GM18511 (cell line): ENCODE results near the gene AKAP13.

Source experiments
- ATAC-seq: cut with Tn5 transposase; IDR thresholded peaks from one replicate; pipeline ENCODE4 v1.9.1; 2021; ENCODE audit warnings: mild to moderate bottlenecking, moderate library complexity; ENCODE audit not compliant: unreplicated experiment

AKAP13 gene

DNA sequence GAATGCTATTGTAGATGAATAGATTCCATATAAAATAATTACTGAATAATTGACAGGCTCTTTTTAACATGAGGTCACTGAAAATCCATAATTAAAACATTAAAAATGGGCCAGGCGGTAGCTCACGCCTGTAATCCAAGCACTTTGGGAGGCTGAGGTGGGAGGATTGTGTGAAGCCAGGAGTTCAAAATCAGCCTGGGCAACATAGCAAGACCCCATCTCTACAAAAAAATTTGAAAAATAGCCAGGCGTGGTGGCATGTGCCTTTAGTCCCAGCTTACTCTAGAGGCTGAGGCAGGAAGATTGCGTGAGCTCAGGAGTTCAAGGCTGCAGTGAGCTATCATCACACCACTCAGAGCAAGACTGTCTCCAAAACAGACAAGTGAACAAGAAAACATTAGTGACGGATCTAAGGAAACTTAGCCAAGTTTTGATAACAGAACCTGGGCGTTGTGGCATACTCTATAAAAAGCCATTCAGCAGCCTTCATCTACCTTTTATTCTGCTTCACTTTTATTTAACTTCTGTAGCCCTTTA lies 303.8 kb downstream of the AKAP13 start:
- no peak for ATAC-seq

GRCh38 chr15:85685356-85685755 lies 305.0 kb downstream of the AKAP13 start:
- ATAC-seq, result no peak

DNA sequence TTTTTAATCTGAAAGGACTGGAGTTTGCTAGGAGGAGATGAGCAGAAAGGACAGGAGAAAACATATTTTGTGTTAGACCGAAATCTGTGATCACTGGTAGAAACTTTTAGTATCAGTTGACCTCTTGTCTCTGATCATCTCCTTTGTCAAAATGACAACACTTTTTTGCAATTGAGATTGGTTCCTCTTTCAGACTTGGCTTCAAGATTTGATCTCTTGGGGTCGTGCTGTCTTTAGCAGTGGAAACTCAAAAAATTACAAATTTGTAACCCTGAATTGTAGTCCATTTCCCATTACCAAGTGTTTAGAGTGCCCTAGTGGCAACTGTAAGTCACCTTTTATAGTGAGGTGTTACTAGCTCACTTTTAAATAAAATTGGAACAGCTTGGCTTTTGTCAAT lies 306.9 kb downstream of the AKAP13 start:
- ATAC-seq, result no peak

- ATAC-seq, result no peak
Measured at GRCh38 chr15:85688711-85689110, 308.3 kb downstream of the AKAP13 start.

GRCh38 chr15:85689729-85690128 lies 309.3 kb downstream of the AKAP13 start:
- peak; percentile 37 for ATAC-seq

DNA sequence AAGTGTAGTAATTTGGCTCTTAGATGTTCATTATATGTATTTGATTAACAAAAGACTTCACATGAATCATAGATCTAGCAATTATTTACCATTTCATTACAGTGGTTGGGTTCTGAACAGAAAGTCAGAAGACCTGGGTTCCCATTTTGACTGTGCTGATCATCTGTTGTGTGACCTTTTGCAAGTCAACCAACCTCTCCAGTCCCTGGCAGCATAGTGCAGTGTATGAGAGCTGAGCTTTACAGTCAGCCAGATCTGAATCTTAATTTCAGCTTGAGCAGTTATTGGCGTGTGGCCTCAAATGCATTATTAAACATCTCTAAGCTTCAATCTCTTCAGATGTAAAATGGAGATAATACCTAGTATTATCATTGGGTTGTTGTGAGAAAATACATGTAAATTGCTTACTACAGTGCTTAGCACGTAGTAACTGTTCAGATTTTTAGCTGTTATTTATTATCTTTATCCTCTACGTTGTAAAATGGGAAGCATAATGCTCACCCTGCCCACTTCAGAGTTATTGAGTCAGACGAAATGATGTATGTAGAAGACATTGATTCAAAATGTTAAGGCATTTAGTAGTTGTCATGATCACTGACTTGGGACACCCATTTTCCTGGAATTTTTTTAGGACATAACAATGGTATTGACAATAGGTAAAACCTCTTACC lies 310.3 kb downstream of the AKAP13 start:
- peak; percentile 48 for ATAC-seq

DNA sequence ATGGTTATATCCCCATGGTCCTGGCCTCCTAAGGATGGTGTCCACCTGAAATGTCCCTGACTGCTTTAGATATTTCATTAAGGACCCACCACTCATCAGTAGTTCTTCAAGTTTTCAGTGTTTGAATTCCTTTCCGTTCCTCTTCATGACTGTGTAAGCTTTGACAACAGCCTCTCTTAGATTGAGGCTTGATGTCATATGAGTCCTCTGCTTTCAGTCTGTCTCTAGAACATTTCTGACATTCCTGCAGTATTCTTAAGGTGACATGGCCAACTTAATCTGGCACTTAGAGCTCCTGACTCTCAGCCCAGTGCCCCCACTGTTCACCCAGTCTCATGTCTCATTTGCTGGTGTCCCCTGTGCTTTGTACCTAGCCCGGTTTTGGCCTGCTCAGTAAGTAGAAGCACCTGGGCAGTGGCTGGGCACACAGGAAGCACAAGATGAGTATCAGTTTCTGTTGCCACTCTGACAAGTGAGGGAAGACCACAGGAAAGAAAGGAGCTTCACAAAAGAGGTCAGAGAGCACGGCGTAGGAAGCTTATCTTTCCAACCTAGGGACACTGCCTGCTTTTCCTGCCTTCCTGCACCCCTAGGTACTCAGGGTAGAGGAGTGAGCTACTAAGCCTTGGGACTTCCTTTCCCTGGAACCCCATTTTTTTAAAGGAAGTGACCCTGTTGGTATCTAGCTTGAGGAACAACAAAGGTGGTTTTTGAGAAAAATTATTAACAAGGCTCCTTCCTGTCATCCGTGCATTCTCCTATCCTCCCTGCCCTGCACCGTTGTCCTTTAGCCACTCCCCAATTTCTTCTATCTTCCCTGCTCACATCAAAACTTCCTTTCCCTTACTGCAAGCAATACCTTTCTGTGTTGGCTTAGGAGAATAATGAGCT lies 311.2 kb downstream of the AKAP13 start:
- ATAC-seq, result peak; percentile 57

DNA sequence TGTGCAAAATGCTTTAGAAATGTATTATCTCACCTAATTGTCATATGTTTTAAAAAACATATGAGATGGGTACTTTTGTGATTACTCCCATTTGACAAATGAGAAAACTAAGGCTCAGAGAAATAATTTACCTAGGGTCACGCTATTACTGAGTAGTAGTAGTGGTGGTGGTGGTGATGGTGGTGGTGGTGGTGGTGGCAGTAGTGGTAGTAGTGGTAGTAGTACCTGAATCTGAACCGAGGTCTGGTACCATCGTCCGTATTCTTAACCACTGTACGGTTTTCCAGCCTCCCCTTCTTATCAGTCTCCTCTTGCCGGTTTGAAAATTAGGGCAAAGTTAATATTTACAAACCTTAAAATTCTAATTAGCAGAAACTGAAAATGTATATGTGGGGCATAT lies 311.9 kb downstream of the AKAP13 start:
- ATAC-seq, result no peak

DNA sequence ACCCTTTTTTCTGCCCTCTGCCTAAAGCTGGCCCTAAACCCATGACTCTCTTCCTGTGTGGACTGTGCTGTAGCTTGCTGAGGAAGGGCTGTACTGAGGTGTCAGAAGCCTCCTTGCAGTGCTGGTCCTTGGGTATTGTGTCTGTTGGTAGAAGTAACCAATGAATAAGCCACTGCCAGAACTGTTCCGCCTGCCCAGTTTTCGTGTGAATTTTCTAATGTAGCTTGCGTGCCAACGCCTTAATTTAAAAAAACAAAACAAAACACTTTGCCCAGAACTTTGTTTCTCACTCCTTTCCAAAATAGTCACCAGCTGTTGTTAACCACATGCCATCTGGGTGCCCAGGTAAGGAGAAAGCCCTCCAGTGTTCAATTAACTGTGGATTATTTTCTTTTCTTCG lies 312.5 kb downstream of the AKAP13 start:
- peak; percentile 63 for ATAC-seq

DNA sequence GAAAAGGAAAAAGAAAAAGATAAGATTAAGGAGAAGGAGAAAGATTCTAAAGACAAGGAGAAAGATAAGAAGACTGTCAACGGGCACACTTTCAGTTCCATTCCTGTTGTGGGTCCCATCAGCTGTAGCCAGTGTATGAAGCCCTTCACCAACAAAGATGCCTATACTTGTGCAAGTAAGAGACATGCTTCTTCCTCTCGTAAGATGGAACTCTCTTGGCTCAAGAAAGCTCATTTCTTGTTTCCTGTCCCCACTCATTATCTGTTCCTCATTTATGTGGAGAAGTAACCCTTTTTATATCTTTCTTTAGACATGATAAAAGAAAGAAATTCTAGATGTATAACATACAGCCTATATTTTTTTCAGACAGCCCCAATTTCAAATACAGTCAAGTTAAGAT lies 312.9 kb downstream of the AKAP13 start:
- ATAC-seq, result peak; percentile 21

GRCh38 chr15:85694091-85694490 lies 313.7 kb downstream of the AKAP13 start:
- ATAC-seq, result no peak

- ATAC-seq, result no peak
Measured at GRCh38 chr15:85700767-85701166, 320.4 kb downstream of the AKAP13 start.

DNA sequence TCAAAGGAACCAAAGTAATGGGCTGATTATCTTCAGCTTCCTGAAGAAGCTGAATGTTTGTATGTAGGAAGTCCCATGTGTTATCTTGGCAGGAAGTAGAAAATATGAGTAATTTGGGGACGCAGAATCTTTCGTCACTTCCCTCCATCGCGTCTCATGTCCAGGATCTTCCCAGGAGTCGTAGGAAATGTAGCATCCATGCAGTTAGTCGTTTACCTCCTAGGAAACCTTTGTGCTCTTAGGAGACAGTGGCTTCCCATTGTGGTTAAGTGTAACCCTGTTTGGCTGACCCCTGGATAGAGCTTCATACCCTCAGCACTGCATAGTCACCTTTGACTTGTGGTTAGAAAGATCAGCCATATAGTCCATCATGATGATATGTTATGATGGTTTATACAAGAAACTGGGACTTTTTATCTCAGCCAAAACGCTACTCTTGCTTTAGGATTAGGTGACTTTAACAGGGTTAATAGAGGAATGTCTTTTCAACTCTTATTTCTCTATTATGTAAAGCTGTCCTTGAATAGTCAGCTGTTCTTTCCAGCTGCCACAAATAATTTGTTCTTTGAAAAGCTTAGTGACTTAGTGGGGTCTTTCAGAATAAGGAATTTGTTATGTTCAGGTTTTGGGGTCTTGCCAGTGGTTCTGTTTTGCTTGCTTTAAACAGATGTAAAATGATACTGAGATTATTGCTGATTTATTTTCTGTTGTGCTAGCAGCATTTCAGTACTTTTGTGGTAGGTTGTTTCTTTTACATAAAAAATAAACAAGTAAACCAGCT lies 322.1 kb downstream of the AKAP13 start:
- no peak for ATAC-seq

GRCh38 chr15:85704066-85704465 lies 323.7 kb downstream of the AKAP13 start:
- no peak for ATAC-seq

DNA sequence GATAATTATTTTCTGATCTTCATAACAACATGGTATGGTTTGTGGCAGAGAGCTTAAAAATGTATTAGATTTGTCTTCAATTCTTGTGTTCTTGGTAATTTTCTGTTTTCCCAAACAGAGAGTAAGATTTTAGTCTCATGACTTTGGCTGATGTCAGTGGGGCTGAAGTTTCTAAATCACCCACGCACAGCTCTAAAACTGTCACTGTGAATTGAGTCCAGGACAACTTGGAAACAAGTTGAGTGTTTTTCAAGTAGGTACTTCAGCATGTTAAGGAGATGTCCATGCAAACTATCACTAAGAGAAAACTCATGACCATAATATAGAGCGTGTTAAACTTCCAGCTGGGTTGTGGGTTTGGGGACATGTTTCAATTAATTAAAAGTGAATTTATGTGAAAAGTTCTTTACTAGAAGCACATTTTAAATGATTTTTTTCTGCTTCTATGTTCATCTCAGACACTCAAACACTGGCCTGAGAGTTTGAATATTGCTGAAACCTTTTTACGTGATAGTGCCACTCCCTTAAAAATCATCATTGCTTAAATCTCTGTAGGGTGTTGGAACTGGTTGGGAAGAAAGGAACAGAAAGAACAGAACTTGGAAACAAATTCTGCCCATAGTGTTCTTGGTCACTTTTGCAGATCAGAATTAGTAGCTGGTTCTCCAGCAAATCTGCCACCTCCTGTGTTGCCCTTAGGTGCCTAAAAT lies 324.5 kb downstream of the AKAP13 start:
- no peak for ATAC-seq

DNA sequence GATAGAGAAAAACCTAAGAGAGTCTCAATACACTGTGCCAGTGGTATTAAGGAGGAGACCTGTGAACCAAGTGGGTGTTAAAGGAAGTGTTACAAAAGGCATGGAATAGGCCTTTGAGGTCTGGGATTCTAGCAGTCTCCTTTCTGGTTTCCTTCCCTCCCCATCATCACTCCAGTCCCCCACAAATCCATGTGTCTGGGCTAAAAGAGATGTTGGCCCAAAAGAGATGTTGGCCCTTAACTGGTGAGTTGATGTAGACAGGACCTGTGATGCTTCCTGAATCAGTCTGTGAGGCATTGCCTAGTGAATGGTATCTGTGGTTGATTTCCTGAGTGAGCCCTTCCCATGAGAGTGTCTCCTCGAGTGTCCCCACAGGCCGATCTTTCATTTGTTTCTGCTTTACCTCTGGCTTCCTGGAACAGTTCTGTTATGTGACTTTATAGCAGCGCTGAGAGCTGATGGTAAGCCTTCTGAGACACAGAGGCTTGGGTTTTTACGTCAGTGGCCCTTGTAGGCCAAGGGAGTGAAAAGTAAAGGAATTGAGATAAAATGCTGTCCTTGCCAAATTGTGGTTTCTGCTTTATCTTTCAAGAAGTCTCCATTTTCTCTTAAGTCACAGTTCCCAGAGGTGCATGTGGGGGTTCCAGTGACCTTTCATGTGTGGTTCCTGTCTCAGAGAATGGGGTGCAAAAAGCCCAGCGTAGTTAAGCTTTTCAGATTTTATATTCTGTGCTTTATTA lies 326.5 kb downstream of the AKAP13 start:
- ATAC-seq, result peak; percentile 35

DNA sequence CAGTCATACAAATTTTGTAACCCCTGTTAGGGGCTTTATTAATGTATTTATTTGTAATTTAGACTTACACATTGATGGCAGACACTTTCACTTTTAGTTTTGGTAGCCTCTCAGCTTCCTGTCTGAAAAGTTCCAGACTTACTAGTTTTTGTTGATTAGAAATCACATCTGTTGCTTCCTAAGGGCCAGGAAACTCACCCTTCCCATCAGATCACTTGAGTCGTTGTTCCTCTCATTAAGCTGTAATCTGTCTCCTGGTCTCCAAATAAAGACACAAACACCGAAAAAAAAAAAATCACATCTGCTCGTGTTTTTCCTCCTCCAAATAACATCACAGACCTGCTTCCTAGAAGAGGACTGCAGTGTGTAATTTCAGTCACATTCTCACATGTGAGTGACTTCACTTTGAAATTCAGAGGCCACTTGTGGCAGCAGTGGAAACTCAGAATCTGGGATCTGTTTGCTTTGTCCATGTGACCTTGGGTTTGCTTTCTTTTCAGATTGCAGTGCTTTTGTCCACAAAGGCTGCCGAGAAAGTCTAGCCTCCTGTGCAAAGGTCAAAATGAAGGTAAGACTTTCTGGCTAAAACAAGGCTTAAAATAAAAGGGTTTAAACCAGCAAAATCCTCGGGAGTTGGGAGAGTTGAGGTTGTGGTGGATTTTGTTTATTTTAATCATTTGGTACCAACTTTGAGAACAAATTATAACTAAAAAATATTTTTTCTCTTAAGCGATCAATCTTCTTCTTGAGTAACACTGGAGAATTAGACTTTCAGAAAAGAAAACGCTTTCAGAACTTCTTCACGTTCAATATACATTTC lies 327.3 kb downstream of the AKAP13 start:
- peak; percentile 22 for ATAC-seq

- no peak for ATAC-seq
Measured at GRCh38 chr15:85708402-85708941, 328.1 kb downstream of the AKAP13 start.

- no peak for ATAC-seq
Measured at GRCh38 chr15:85709250-85709649, 328.8 kb downstream of the AKAP13 start.
